HEK293T (cell line): ENCODE results near the gene ARL15.

Experiments used
- ARNT ChIP-seq: fragments of 450-650 bp; IDR thresholded peaks from 2 replicates; pipeline ENCODE4 v1.6.1; 2017; ENCODE audit warnings: mild to moderate bottlenecking
- BHLHE40 ChIP-seq: fragments of 450-650 bp; IDR thresholded peaks from 2 replicates; pipeline ENCODE4 v1.6.1; 2016; ENCODE audit warnings: mild to moderate bottlenecking, moderate library complexity, borderline replicate concordance
- CTBP1 ChIP-seq: fragments of 450-650 bp; IDR thresholded peaks from 2 replicates; pipeline ENCODE4 v1.6.1; 2016; ENCODE audit warnings: borderline replicate concordance
- FOXA1 ChIP-seq: fragments of 450-650 bp; IDR thresholded peaks from 2 replicates; pipeline ENCODE4 v1.6.1; 2016; ENCODE audit warnings: mild to moderate bottlenecking
- FOXK2 ChIP-seq: fragments of 450-650 bp; IDR thresholded peaks from 2 replicates; pipeline ENCODE4 v1.6.1; 2016; ENCODE audit warnings: mild to moderate bottlenecking
- FOXM1 ChIP-seq: fragments of 450-650 bp; IDR thresholded peaks from 2 replicates; pipeline ENCODE4 v1.6.1; 2017; ENCODE audit warnings: mild to moderate bottlenecking, borderline replicate concordance
- HDGF ChIP-seq: fragments of 450-650 bp; IDR thresholded peaks from 2 replicates; pipeline ENCODE4 v1.6.1; 2017; ENCODE audit warnings: antibody characterized with exemption, borderline replicate concordance
- L3MBTL2 ChIP-seq: fragments of 450-650 bp; conservative IDR thresholded peaks from 2 replicates; pipeline ENCODE4 v1.6.1; 2016; ENCODE audit warnings: mild to moderate bottlenecking
- LEF1 ChIP-seq: fragments of 450-650 bp; IDR thresholded peaks from 2 replicates; pipeline ENCODE4 v1.6.1; 2017; ENCODE audit warnings: mild to moderate bottlenecking, borderline replicate concordance
- SP1 ChIP-seq: fragments of 450-650 bp; IDR thresholded peaks from 2 replicates; pipeline ENCODE4 v1.6.1; 2017
- SUZ12 ChIP-seq: fragments of 450-650 bp; IDR thresholded peaks from 2 replicates; pipeline ENCODE4 v1.6.1; 2016; ENCODE audit warnings: mild to moderate bottlenecking
- TARDBP ChIP-seq: fragments of 450-650 bp; IDR thresholded peaks from 2 replicates; pipeline ENCODE4 v1.6.1; 2016
- ZNF384 ChIP-seq: fragments of 450-650 bp; IDR thresholded peaks from 2 replicates; pipeline ENCODE4 v1.6.1; 2016
- TF ChIP-seq, protein P1 (sequence below): fragments of 450-650 bp; IDR thresholded peaks from 2 replicates; pipeline ENCODE4 v1.6.1; 2016

DNA sequence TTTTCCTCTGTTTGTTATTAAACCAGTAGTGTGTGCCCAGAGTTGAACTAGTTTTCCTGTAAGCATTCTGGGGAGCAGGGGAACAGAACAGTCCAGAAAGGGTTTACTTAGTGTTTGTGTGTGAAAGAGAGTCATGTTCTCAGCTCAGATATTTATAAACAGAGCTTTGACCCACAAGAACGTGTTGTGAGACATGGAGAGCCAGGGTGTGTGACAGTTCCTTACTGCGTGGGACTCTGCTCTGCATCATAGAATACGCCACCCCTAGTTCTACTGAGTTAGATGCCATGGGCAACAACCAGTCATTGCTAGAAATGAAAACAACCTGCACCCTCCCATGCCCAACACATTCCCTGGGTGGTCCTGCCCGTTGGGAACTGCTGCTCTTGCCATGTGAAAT lies 419.2 kb downstream of the ARL15 start:
- TF ChIP-seq BHLHE40: no peak
- no peak for TF ChIP-seq FOXM1
- no peak for TF ChIP-seq SP1
- TF ChIP-seq TARDBP: no peak
- TF ChIP-seq, protein P1, sequence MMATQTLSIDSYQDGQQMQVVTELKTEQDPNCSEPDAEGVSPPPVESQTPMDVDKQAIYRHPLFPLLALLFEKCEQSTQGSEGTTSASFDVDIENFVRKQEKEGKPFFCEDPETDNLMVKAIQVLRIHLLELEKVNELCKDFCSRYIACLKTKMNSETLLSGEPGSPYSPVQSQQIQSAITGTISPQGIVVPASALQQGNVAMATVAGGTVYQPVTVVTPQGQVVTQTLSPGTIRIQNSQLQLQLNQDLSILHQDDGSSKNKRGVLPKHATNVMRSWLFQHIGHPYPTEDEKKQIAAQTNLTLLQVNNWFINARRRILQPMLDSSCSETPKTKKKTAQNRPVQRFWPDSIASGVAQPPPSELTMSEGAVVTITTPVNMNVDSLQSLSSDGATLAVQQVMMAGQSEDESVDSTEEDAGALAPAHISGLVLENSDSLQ: no peak
- TF ChIP-seq SUZ12: no peak
- TF ChIP-seq HDGF: no peak
- TF ChIP-seq ZNF384: no peak
- TF ChIP-seq FOXA1: no peak
- no peak for TF ChIP-seq CTBP1
- no peak for TF ChIP-seq LEF1
- TF ChIP-seq FOXK2: no peak
- no peak for TF ChIP-seq ARNT
- no peak for TF ChIP-seq L3MBTL2
